Neural cell (in vitro differentiated cells): ENCODE measurements around the gene UVRAG. TPM values are rescaled to one million over a fixed set of nuclear protein-coding genes. Genes with fewer than 3 reads are reported as not detected.

ENCODE experiments used
- H2AFZ ChIP-seq: fragments of 200-600, 300-800 bp; sonication (generic), shearing (Covaris generic); 2 replicates; pipeline ENCODE4 v1.6.0; 2014; ENCODE audit warnings: low read depth, mild to moderate bottlenecking, antibody characterized with exemption, low read length, moderate library complexity
- H3F3A ChIP-seq: fragments of 200-600 bp; shearing (Covaris generic); 2 replicates; pipeline ENCODE4 v1.6.1; 2016; ENCODE audit warnings: mild to moderate bottlenecking, moderate library complexity, mixed read lengths, antibody characterized with exemption, low read length; ENCODE audit not compliant: insufficient read depth, poor library complexity, severe bottlenecking
- H3K27ac ChIP-seq: fragments of 200-600, 300-800 bp; sonication (generic), shearing (Covaris generic); 2 replicates; pipeline ENCODE4 v1.5.1; 2014; ENCODE audit warnings: mild to moderate bottlenecking, low read length, moderate library complexity
- H3K27me3 ChIP-seq: fragments of 300-800, 200-600 bp; sonication (generic), shearing (Covaris generic); 2 replicates; pipeline ENCODE4 v1.6.0; 2014; ENCODE audit warnings: mild to moderate bottlenecking, low read depth, low read length, moderate library complexity; ENCODE audit not compliant: insufficient read depth
- H3K36me3 ChIP-seq: fragments of 300-800, 200-600 bp; sonication (generic), shearing (Covaris generic); 2 replicates; pipeline ENCODE4 v1.5.1; 2014; ENCODE audit warnings: mild to moderate bottlenecking, antibody characterized with exemption, low read length, moderate library complexity; ENCODE audit not compliant: insufficient read depth
- H3K4me2 ChIP-seq: fragments of 300-800, 200-600 bp; sonication (generic), shearing (Covaris generic); 2 replicates; pipeline ENCODE4 v1.6.0; 2014; ENCODE audit warnings: mild to moderate bottlenecking, low read length
- H3K4me3 ChIP-seq: fragments of 300-800, 200-600 bp; sonication (generic), shearing (Covaris generic); 2 replicates; pipeline ENCODE4 v1.5.1; 2014; ENCODE audit warnings: mild to moderate bottlenecking, low read length, moderate library complexity
- H3K79me2 ChIP-seq: fragments of 200-600 bp; shearing (Covaris generic); replicated peaks from 2 replicates; pipeline ENCODE4 v1.6.0; 2014; ENCODE audit warnings: mild to moderate bottlenecking, low read length, moderate library complexity; ENCODE audit not compliant: insufficient read depth
- H3K9ac ChIP-seq: fragments of 300-800, 200-600 bp; sonication (generic), shearing (Covaris generic); 2 replicates; pipeline ENCODE4 v1.6.1; 2016; ENCODE audit warnings: mild to moderate bottlenecking, low read length, mixed read lengths
- H3K9me2 ChIP-seq: fragments of 200-600 bp; shearing (Covaris generic); 2 replicates; pipeline ENCODE4 v1.6.1; 2016; ENCODE audit warnings: mild to moderate bottlenecking, low read length, mixed read lengths; ENCODE audit not compliant: insufficient read depth
- H3K9me3 ChIP-seq: fragments of 200-600, 300-800 bp; sonication (generic), shearing (Covaris generic); 2 replicates; pipeline ENCODE4 v1.6.1; 2016; ENCODE audit warnings: mild to moderate bottlenecking, mixed run types, low read length, moderate library complexity, mixed read lengths
- H4K20me1 ChIP-seq: fragments of 200-600 bp; shearing (Covaris generic); 2 replicates; pipeline ENCODE4 v1.6.1; 2016; ENCODE audit warnings: mild to moderate bottlenecking, mixed run types; ENCODE audit not compliant: insufficient read depth
- EP300 ChIP-seq: fragments of 450-650 bp; conservative IDR thresholded peaks from 2 replicates; pipeline ENCODE4 v1.6.1; 2014; ENCODE audit warnings: antibody characterized with exemption, mild to moderate bottlenecking, moderate library complexity; ENCODE audit not compliant: poor library complexity, severe bottlenecking
- EZH2 ChIP-seq: fragments of 200-600, 300-800 bp; shearing (Covaris generic), sonication (generic); IDR thresholded peaks from 2 replicates; pipeline ENCODE4 v1.6.1; 2014; ENCODE audit warnings: antibody characterized with exemption, low read length, borderline replicate concordance, mild to moderate bottlenecking; ENCODE audit not compliant: insufficient read depth, poor library complexity, severe bottlenecking
- MXI1 ChIP-seq: fragments of 450-650 bp; conservative IDR thresholded peaks from 2 replicates; pipeline ENCODE4 v1.6.1; 2014; ENCODE audit warnings: antibody characterized with exemption, mild to moderate bottlenecking; ENCODE audit not compliant: poor library complexity, severe bottlenecking
- POLR2AphosphoS5 ChIP-seq: IDR thresholded peaks from 2 replicates; pipeline ENCODE4 v1.6.1; 2012
- RAD21 ChIP-seq: fragments of 450-650 bp; conservative IDR thresholded peaks from 2 replicates; pipeline ENCODE4 v1.6.1; 2014; ENCODE audit warnings: antibody characterized with exemption, mild to moderate bottlenecking, moderate library complexity
- SMC3 ChIP-seq: fragments of 450-650 bp; conservative IDR thresholded peaks from 2 replicates; pipeline ENCODE4 v1.6.1; 2014; ENCODE audit warnings: antibody characterized with exemption, mild to moderate bottlenecking, moderate library complexity; ENCODE audit not compliant: poor library complexity
- TAF1 ChIP-seq: IDR thresholded peaks from 2 replicates; pipeline ENCODE4 v1.6.1; 2012; ENCODE audit warnings: low read depth
- polyA plus RNA-seq: library from polyadenylated mRNA; depleted of rRNA; stranded (reverse); fragments of >200 nt; gene quantifications from 2 replicates; pipeline ENCODE4 v1.2.3, GENCODE V29; 2014
- TF ChIP-seq, protein P1 (sequence below): fragments of 450-650 bp; IDR thresholded peaks from 2 replicates; pipeline ENCODE4 v1.5.1; 2014; ENCODE audit warnings: antibody characterized with exemption, mild to moderate bottlenecking, moderate library complexity; ENCODE audit not compliant: poor library complexity, severe bottlenecking
- TF ChIP-seq, protein P2 (sequence below): IDR thresholded peaks from 2 replicates; pipeline ENCODE4 v1.6.1; 2012; ENCODE audit warnings: borderline replicate concordance

Gene UVRAG
- polyA plus RNA-seq, 1 donor from 2014 or later = 31.6 TPM

DNA sequence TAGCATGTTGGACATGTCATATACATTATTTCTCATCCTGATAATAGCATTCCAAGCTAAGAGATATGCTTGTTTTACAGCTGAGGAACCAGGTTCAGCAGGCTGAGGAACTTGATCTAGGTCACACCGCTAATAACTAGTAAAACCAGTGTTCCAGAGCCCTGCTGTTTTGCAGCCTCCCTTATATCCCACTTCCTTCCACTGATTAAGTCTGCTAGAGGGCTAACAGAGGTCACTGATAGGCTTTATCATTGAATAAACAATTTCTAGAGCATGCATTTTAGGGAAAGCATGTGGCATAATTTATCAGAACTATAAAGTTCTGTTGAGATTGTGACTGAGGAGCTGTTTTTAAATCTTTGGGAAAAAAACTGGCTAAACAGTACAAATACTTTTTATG is 54.0 kb downstream of the UVRAG start:
- Histone ChIP-seq H3K9me3 (no peaks in the 10 kb centered on the region), H3K4me2 (no peak overlapping the region), H3K27ac (no peak overlapping the region), H3K4me3 (no peak overlapping the region), H3K9ac (no peak overlapping the region), H4K20me1 (no peaks in the 10 kb centered on the region), H2AFZ (no peak overlapping the region), H3K79me2 (no peaks in the 10 kb centered on the region), H3K27me3 (no peaks in the 10 kb centered on the region), H3K9me2 (no peaks in the 10 kb centered on the region), H3K36me3 (no peaks in the 10 kb centered on the region), H3F3A (no peaks in the 10 kb centered on the region)
- TF ChIP-seq, protein P1, sequence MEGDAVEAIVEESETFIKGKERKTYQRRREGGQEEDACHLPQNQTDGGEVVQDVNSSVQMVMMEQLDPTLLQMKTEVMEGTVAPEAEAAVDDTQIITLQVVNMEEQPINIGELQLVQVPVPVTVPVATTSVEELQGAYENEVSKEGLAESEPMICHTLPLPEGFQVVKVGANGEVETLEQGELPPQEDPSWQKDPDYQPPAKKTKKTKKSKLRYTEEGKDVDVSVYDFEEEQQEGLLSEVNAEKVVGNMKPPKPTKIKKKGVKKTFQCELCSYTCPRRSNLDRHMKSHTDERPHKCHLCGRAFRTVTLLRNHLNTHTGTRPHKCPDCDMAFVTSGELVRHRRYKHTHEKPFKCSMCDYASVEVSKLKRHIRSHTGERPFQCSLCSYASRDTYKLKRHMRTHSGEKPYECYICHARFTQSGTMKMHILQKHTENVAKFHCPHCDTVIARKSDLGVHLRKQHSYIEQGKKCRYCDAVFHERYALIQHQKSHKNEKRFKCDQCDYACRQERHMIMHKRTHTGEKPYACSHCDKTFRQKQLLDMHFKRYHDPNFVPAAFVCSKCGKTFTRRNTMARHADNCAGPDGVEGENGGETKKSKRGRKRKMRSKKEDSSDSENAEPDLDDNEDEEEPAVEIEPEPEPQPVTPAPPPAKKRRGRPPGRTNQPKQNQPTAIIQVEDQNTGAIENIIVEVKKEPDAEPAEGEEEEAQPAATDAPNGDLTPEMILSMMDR = no peak
- TF ChIP-seq MXI1 (no peak), EP300 (no peak), RAD21 (no peak), SMC3 (no peak), TAF1 (no peak), EZH2 (no peak), POLR2AphosphoS5 (no peak)
- TF ChIP-seq, protein P2, sequence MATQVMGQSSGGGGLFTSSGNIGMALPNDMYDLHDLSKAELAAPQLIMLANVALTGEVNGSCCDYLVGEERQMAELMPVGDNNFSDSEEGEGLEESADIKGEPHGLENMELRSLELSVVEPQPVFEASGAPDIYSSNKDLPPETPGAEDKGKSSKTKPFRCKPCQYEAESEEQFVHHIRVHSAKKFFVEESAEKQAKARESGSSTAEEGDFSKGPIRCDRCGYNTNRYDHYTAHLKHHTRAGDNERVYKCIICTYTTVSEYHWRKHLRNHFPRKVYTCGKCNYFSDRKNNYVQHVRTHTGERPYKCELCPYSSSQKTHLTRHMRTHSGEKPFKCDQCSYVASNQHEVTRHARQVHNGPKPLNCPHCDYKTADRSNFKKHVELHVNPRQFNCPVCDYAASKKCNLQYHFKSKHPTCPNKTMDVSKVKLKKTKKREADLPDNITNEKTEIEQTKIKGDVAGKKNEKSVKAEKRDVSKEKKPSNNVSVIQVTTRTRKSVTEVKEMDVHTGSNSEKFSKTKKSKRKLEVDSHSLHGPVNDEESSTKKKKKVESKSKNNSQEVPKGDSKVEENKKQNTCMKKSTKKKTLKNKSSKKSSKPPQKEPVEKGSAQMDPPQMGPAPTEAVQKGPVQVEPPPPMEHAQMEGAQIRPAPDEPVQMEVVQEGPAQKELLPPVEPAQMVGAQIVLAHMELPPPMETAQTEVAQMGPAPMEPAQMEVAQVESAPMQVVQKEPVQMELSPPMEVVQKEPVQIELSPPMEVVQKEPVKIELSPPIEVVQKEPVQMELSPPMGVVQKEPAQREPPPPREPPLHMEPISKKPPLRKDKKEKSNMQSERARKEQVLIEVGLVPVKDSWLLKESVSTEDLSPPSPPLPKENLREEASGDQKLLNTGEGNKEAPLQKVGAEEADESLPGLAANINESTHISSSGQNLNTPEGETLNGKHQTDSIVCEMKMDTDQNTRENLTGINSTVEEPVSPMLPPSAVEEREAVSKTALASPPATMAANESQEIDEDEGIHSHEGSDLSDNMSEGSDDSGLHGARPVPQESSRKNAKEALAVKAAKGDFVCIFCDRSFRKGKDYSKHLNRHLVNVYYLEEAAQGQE = no peak

DNA sequence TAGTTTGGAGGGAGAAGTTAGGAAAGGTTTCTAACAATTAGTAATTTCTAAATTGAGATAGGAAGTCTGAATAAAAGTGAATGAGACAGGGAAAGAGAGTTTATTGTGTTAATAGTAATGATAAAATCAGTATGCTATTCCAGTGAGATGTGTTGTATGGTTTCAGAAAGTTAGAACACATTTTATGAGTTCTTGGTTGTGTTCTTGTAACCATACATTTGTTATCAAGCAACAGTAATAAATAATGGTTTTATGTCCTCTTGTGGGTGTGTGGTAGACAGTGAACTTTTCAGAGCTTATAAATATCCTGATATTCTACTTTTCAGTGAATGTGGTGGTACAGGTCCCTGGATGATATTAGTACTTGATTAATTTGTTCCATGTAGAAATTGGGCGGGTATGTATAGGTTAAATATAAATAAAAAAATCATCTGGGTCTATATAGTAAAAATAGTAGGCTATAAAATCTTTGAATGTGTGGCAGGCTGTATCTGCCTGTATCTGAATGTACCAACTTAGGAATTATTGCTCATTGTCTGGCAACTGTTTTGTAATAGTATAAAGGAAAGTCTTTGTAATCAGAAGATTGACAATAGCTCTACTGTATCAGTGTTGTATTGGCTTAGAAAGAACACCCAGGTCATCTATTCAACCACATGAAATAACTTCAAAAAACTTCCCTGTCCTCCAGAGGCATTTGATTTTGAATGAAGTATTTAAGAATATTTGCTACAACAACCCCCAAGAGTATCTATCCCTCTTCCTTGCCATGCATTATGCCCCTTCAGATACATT is 54.8 kb downstream of the UVRAG start:
- no peak overlapping the region for H3K4me2 ChIP-seq
- H3K36me3 ChIP-seq = no peaks in the 10 kb centered on the region
- no peak overlapping the region for H3K4me3 ChIP-seq
- no peaks in the 10 kb centered on the region for H4K20me1 ChIP-seq
- H3K9me3 ChIP-seq = no peaks in the 10 kb centered on the region
- no peak overlapping the region for H3K9ac ChIP-seq
- no peak overlapping the region for H2AFZ ChIP-seq
- no peaks in the 10 kb centered on the region for H3F3A ChIP-seq
- no peaks in the 10 kb centered on the region for H3K79me2 ChIP-seq
- no peak overlapping the region for H3K27ac ChIP-seq
- H3K27me3 ChIP-seq = no peaks in the 10 kb centered on the region
- TF ChIP-seq TAF1 (no peak), MXI1 (no peak), RAD21 (no peak)
- TF ChIP-seq, protein P2 = no peak
- H3K9me2 ChIP-seq = no peaks in the 10 kb centered on the region
